B cell (primary cell): Measurements from ENCODE around the gene WARS2. TPM values are rescaled to one million over a fixed set of nuclear protein-coding genes. Genes with fewer than 3 reads are reported as not detected.

Experiments used
- ATAC-seq: fragments of 200-7000 bp; cut with Tn5 transposase; one replicate; pipeline ENCODE4 v1.10.0; 2021; ENCODE audit warnings: low read depth, mild to moderate bottlenecking, moderate number of reproducible peaks, moderate library complexity
- CTCF ChIA-PET: fragments of 350-600 bp; sonication (Branson Sonifier 250); formaldehyde crosslinking; loops from one replicate; lab custom pipeline; 2021; ENCODE audit warnings: antibody characterized with exemption, inconsistent platforms; lab: Charles Lee
- POLR2A ChIA-PET: fragments of 350-600 bp; sonication (Branson Sonifier 250); formaldehyde crosslinking; loops from one replicate; lab custom pipeline; 2021; ENCODE audit warnings: antibody characterized with exemption; lab: Charles Lee
- DNase-seq: peaks from one replicate; pipeline ENCODE4 v3.0.0; 2013
- H2AFZ ChIP-seq: 2 replicates; pipeline ENCODE4 v1.6.1; 2012; ENCODE audit warnings: mild to moderate bottlenecking, low read depth, low read length; ENCODE audit not compliant: insufficient read depth, poor library complexity, severe bottlenecking
- H3K27ac ChIP-seq, 2 donors: 1 replicate in 1 of 2; 2 replicates in 1 of 2; pipeline ENCODE4 v1.5.1; 2012 to 2013; ENCODE audit warnings: low read length in 2 of 2, mild to moderate bottlenecking in 2 of 2, moderate library complexity in 1 of 2
- H3K27me3 ChIP-seq, 4 experiments: fragments of 200-600 bp in 1 of 4; sonication (generic) in 1 of 4; replicated peaks in 1 of 4; 1 replicate in 2 of 4; 2 replicates in 2 of 4; pipeline versions ENCODE4 v1.6.1 to v1.7.0; 2013 to 2016; ENCODE audit warnings: low read length in 3 of 4, mild to moderate bottlenecking in 2 of 4, mixed read lengths in 1 of 4, moderate library complexity in 1 of 4; ENCODE audit not compliant: insufficient read depth in 4 of 4, control insufficient read depth in 3 of 4; ENCODE audit errors: control extremely low read depth in 1 of 4
- H3K36me3 ChIP-seq, 2 experiments: replicated peaks in 1 of 2; 1 replicate in 1 of 2; 2 replicates in 1 of 2; pipeline versions ENCODE4 v1.6.1 to v1.7.1; 2013; ENCODE audit warnings: low read length in 1 of 2; ENCODE audit not compliant: insufficient read depth in 2 of 2, control insufficient read depth in 1 of 2; ENCODE audit errors: control extremely low read depth in 1 of 2, extremely low read depth in 1 of 2
- H3K4me1 ChIP-seq, 2 donors: fragments of 200-600 bp in 1 of 2; sonication (generic) in 1 of 2; 1 replicate in 1 of 2; 2 replicates in 1 of 2; pipeline versions ENCODE4 v1.5.1 to v1.6.1; 2013 to 2017; ENCODE audit warnings: low read length in 2 of 2; ENCODE audit not compliant: control insufficient read depth in 2 of 2, insufficient read depth in 2 of 2
- H3K4me2 ChIP-seq: replicated peaks from 2 replicates; pipeline ENCODE3; 2012; ENCODE audit warnings: mild to moderate bottlenecking, low read depth, low read length; ENCODE audit not compliant: poor library complexity, severe bottlenecking
- H3K4me3 ChIP-seq, 5 experiments: fragments of 200-600 bp in 1 of 5; sonication (generic) in 1 of 5; 1 replicate in 3 of 5; 2 replicates in 2 of 5; pipeline versions ENCODE4 v1.5.1 to v1.7.0; 2011 to 2016; ENCODE audit warnings: low read length in 4 of 5, mild to moderate bottlenecking in 4 of 5, low read depth in 2 of 5, control low read depth in 1 of 5, moderate library complexity in 1 of 5; ENCODE audit not compliant: insufficient read depth in 1 of 5; ENCODE audit errors: control extremely low read depth in 1 of 5, extremely low read depth in 1 of 5
- H3K79me2 ChIP-seq: fragments of 200-600 bp; sonication (generic); one replicate; pipeline ENCODE4 v1.6.0; 2016; ENCODE audit warnings: low read length; ENCODE audit not compliant: control insufficient read depth, insufficient read depth
- H3K9ac ChIP-seq: fragments of 200-600 bp; sonication (generic); 2 replicates; pipeline ENCODE4 v1.6.1; 2017; ENCODE audit warnings: mild to moderate bottlenecking, low read length, moderate library complexity
- H3K9me3 ChIP-seq, 3 donors: one replicate each; pipeline versions ENCODE4 v1.6.1 to v1.7.1; 2013; ENCODE audit warnings: low read length in 2 of 3; ENCODE audit not compliant: control insufficient read depth in 2 of 3, insufficient read depth in 1 of 3; ENCODE audit errors: control extremely low read depth in 1 of 3
- H4K20me1 ChIP-seq: 2 replicates; pipeline ENCODE4 v1.6.0; 2012; ENCODE audit warnings: mild to moderate bottlenecking, low read length; ENCODE audit not compliant: insufficient read depth, control insufficient read depth, poor library complexity, severe bottlenecking
- H3K27ac Mint-ChIP-seq: one replicate; pipeline ENCODE4 v1.8.0; 2021; ENCODE audit warnings: mixed read lengths
- H3K27me3 Mint-ChIP-seq: one replicate; pipeline ENCODE4 v1.8.0; 2021; ENCODE audit warnings: mixed read lengths
- H3K4me1 Mint-ChIP-seq: one replicate; pipeline ENCODE4 v1.8.0; 2021; ENCODE audit warnings: mixed read lengths
- H3K4me3 Mint-ChIP-seq: one replicate; pipeline ENCODE4 v1.8.0; 2021; ENCODE audit warnings: mixed read lengths
- H3K9me3 Mint-ChIP-seq: one replicate; pipeline ENCODE4 v1.8.0; 2022; ENCODE audit warnings: mixed read lengths; ENCODE audit not compliant: insufficient read depth
- EZH2 ChIP-seq: IDR thresholded peaks from 2 replicates; pipeline ENCODE4 v1.6.1; 2012; ENCODE audit warnings: borderline replicate concordance, low read depth, mild to moderate bottlenecking, moderate library complexity, low read length; ENCODE audit not compliant: insufficient read depth, poor library complexity, severe bottlenecking
- WGBS: methylation state at CpG from one replicate; pipeline ENCODE4 v1.1.5; 2013; ENCODE audit warnings: missing lambda C conversion rate; ENCODE audit not compliant: insufficient coverage; 5-methylcytosine and 5-hydroxymethylcytosine counted together
- intact Hi-C: fragments of 100-400 bp; cut with micrococcal nuclease; formaldehyde crosslinking; loops from one replicate; pipeline ENCODE4 v1.10.0; 2022
- polyA plus RNA-seq: library from polyadenylated mRNA; depleted of rRNA; stranded (reverse); fragments of >200 nt; gene quantifications from 2 replicates; pipeline ENCODE4 v1.2.3, GENCODE V29; 2012
- total RNA-seq, 2 donors: library from RNA; stranded (reverse); fragments of 120-200 nt in 1 of 2; gene quantifications; 1 replicate in 1 of 2; 2 replicates in 1 of 2; pipeline versions ENCODE4 v1.2.3 to v1.2.4, GENCODE V29; 2013 to 2022
- TF ChIP-seq, protein P1 (sequence below): fragments of 200-600 bp; IDR thresholded peaks from one replicate; pipeline ENCODE4 v1.8.0; 2022; ENCODE audit warnings: antibody characterized with exemption, mild to moderate bottlenecking

Gene WARS2
- total and polyA plus RNA-seq, 2 donors (not counting 1 experiment from before 2014, with no cell fraction given) = 4.2 to 14.3 TPM

DNA sequence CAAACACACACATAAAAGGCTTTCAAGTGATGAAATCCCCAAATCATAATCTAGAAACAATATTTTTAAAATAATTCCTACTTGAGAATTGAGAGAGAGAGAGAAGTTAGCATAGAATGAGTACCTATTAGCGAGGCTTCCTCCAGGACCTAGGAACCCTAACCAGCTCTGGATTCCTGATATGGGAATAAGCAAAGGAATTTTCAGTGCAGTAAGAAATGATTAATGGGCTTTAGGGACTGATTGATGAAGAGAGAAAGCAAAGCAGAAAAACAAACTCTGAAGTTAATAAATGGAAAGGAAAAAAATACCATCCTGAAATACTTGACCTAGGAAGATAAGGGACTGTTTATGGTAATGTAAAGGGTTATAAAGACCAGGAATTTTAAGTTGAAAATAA is 60.6 kb downstream of the WARS2 start:
- Mint-ChIP-seq H3K27me3 (no peaks in the 10 kb centered on the region), H3K27ac (no peak overlapping the region), H3K9me3 (no peaks in the 10 kb centered on the region), H3K4me3 (no peak overlapping the region), H3K4me1 (no peaks in the 10 kb centered on the region)
- ChIA-PET POLR2A (no interaction called here), CTCF (no interaction called here)
- Histone ChIP-seq H3K4me3 (no peak overlapping the region), H2AFZ (no peak overlapping the region), H3K36me3 (no peaks in the 10 kb centered on the region), H4K20me1 (no peaks in the 10 kb centered on the region), H3K9ac (no peak overlapping the region), H3K79me2 (no peaks in the 10 kb centered on the region), H3K4me2 (no peak overlapping the region), H3K4me1 (no peaks in the 10 kb centered on the region), H3K9me3 (peaks cover 0 to 3% (median 0%) of the 10 kb centered on the region in 3 donors), H3K27ac (no peak overlapping the region), H3K27me3 (no peaks in the 10 kb centered on the region)
- no CpG with 5 or more reads among the region's 1 CpG for WGBS
- intact Hi-C loops = no loop called here
- no peak for ATAC-seq
- TF ChIP-seq EZH2 = no peak
- TF ChIP-seq, protein P1, sequence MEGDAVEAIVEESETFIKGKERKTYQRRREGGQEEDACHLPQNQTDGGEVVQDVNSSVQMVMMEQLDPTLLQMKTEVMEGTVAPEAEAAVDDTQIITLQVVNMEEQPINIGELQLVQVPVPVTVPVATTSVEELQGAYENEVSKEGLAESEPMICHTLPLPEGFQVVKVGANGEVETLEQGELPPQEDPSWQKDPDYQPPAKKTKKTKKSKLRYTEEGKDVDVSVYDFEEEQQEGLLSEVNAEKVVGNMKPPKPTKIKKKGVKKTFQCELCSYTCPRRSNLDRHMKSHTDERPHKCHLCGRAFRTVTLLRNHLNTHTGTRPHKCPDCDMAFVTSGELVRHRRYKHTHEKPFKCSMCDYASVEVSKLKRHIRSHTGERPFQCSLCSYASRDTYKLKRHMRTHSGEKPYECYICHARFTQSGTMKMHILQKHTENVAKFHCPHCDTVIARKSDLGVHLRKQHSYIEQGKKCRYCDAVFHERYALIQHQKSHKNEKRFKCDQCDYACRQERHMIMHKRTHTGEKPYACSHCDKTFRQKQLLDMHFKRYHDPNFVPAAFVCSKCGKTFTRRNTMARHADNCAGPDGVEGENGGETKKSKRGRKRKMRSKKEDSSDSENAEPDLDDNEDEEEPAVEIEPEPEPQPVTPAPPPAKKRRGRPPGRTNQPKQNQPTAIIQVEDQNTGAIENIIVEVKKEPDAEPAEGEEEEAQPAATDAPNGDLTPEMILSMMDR = no peak
- DNase-seq = no peak

DNA sequence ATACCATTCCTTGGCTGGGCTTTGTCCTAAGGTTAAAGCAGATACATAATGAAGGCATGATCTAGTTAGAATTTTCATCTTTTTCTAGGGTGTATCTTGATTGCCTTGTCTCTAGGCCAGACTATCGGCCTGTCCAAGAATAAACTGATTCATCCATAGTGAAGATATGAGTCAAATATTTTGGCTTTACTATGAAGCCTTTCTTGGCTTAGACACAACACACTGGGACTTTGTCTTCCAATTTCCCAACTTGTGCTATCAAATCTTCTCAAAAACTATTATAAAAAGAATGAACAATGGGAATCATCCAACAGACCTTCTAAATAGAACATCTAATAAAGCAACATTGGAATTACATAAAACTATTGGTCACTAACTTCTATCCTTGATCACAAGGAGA is 64.8 kb downstream of the WARS2 start:
- ChIA-PET CTCF (no interaction called here), POLR2A (no interaction called here)
- H3K4me2 ChIP-seq = no peak overlapping the region
- H3K4me1 Mint-ChIP-seq = no peaks in the 10 kb centered on the region
- TF ChIP-seq, protein P1 = no peak
- TF ChIP-seq EZH2 = no peak
- no peaks in the 10 kb centered on the region for H4K20me1 ChIP-seq
- ATAC-seq (no peak), DNase-seq (no peak)
- no peak overlapping the region for H3K27ac Mint-ChIP-seq
- intact Hi-C loops = no loop called here
- H3K4me3 ChIP-seq = no peak overlapping the region
- no peak overlapping the region for H3K4me3 Mint-ChIP-seq
- H3K79me2 ChIP-seq = no peaks in the 10 kb centered on the region
- H2AFZ ChIP-seq = no peak overlapping the region
- H3K36me3 ChIP-seq = no peaks in the 10 kb centered on the region
- no peak overlapping the region for H3K9ac ChIP-seq
- WGBS = 100% methylated on average over 1 of the region's 1 CpG
- peaks cover 0 to 3% (median 3%) of the 10 kb centered on the region in 3 donors for H3K9me3 ChIP-seq
- no peaks in the 10 kb centered on the region for H3K27me3 Mint-ChIP-seq
- no peaks in the 10 kb centered on the region for H3K4me1 ChIP-seq
- H3K27me3 ChIP-seq = no peaks in the 10 kb centered on the region
- no peak overlapping the region for H3K27ac ChIP-seq
- peaks cover 3% of the 10 kb centered on the region for H3K9me3 Mint-ChIP-seq
